HG02588 (cell line): ENCODE measurements around the gene UNC5A.

ENCODE experiments used
- ATAC-seq: cut with Tn5 transposase; IDR thresholded peaks from one replicate; pipeline ENCODE4 v1.9.1; 2021; ENCODE audit warnings: mild to moderate bottlenecking, moderate library complexity; ENCODE audit not compliant: unreplicated experiment

UNC5A gene

GRCh38 chr5:176810081-176810597, at the start of gene UNC5A:
Gene UNC5A, plus strand, starts transcription at chr5:176810559. Its CDS starts 192 bp downstream, at chr5:176810751.
- ATAC-seq, result no peak

DNA sequence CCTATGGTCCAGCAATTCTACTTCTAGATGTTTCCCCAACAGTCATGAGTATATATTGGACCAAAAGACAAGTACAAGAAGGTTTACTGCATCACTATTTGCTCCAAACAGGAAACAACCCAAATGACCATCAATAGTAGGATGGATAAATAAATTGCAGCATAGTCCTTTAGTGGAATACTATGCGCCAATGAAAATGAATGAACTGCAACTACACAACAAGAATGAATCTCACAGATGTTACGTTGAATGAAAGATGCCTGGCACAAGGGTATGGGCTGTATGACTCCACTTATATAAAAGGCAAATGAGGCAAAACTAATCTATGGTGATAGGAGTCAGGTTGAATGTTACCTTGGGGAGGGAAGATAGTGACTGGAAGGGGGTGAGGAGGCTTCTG, 48.6 kb upstream of the UNC5A start:
- ATAC-seq, result no peak

DNA sequence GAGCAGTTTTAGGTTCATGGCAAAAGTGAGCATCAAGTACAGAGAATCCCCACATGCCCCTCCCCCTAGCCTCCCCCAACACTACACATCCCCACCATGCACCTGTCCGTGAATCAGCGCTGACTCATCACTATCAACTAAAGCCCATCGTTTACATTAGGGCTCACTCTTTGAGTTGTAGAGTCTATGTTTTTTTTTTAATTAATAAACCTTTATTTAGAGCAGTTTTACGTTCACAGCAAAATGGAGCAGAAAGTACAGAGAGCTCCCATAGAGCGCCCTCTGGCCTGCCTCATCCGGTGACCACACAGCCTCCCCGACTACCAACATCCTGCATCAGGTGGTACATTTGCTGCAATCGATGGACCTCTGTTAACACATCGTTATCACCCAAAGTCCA, 47.9 kb upstream of the UNC5A start:
- ATAC-seq, result no peak

DNA sequence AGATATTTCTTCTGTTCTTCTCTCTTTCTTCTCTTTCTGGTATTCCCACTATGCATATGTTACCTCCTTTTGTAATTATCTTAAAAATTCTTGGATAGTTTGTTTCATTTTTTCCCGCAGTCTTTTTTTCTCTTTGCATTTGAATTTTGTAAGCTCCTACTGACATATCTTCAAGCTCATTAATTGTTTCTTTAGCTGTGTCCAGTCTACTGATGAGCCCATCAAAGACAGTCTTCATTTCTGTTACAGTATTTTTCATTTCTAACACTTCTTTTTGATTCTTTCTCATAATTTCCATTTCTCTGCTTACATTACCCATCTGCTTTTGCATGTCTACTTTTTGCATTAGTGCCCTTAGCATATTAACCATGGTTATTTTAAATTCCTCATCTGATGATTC, 44.7 kb upstream of the UNC5A start:
- ATAC-seq, result no peak

GRCh38 chr5:176768174-176768970, 42.0 kb upstream of the UNC5A start:
- no peak for ATAC-seq

- ATAC-seq, result no peak
These were observed 40.4 kb upstream of the UNC5A start for GRCh38 chr5:176769911-176770310.

DNA sequence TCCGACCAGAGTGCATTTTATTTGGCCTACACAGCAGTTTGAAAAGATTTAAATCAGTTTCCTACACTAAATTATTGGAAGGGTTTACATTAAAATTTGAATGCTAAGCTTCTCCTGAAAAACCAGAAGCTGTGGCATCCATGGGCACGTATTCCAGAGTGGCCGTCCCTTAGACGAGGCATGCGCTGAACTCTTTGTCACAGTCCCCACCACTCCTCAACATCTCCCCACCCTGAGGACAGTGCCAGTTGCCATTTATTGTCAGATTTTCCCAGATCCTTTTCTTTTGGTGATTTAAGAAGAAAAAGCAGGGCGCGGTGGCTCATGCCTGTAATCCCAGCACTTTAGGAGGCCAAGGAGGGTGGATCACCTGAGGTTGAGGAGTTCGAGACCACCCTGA, 39.9 kb upstream of the UNC5A start:
- ATAC-seq, result no peak

- no peak for ATAC-seq
These were observed 39.1 kb upstream of the UNC5A start for GRCh38 chr5:176771102-176771845.

- ATAC-seq, result no peak
These were observed 37.8 kb upstream of the UNC5A start for GRCh38 chr5:176772271-176773210.

DNA sequence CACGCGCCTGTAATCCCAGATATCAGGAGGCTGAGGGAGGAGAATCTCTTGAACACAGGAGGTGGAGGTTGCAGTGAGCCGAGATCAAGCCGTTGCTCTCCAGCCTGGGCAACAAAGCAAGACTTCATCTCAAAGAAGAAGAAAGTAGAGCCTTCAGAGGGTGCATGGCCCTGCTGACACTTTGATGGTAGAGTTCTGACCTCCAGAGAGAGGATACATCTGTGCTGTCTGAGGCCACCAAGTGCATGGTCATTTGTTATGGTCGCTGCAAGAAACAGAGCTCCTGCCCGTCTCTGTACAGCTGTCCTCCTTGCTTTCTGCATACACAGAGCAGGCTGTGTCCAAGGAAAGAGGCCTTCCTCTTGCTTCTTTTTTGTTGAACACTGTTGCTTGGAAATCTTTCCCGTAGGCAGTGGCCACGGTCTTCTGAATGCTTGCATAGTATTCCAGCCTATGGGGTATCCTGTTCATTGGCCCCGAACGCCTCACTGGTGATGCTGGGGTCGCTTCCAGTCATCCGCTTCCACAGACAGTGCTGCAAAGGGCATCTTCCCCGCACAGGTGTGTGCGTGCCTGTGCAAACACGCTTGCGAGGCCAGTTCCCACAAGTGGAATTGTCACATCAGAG, 36.8 kb upstream of the UNC5A start:
- ATAC-seq, result no peak

DNA sequence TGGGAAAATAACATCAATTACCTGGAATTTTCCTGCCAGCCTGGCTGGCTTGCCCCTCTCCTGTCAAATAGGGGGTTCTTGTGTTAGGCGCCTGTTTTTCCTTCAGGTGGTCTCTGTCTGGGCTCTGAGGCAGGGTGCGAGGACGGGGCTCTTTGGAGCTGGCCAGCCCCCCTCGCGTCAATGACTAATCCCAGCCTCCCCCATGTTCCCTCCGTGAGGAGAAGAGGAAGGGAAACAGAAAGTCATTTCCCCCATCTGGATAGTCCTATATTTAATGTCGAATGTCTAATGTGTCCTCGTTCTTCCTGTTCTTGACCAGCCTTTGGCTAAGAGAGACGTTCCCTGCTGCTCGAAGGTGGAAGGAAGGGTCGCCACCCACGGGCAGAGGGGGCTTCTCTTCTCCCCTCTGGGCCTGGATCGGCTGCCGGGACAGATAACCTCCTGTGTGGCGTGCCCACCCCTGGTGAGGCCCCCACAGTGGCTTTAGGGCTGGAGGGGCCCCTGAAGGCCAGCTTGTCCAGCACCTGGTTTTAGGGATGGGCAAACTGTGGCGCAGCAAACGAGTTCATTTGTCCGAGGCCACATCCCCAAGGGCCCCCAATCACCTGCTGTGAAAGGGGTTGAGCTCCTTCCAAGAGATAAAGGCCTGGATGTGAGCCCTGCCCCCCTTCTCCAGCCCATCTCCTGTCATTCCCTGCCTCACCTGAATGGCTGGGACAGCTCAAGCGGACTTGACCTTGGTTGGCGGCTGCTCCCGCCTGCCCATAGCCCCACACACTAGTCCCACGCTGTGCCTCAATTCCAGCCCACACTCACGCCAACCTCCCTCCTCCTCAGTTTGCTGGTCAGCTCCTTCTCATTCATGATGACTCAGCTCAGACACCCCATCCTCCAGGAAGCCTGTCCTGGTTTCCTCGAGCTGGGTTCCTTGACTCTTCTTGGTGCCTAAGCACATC, 35.9 kb upstream of the UNC5A start:
- no peak for ATAC-seq

- ATAC-seq, result no peak
These were observed 35.0 kb upstream of the UNC5A start for GRCh38 chr5:176775409-176775808.

DNA sequence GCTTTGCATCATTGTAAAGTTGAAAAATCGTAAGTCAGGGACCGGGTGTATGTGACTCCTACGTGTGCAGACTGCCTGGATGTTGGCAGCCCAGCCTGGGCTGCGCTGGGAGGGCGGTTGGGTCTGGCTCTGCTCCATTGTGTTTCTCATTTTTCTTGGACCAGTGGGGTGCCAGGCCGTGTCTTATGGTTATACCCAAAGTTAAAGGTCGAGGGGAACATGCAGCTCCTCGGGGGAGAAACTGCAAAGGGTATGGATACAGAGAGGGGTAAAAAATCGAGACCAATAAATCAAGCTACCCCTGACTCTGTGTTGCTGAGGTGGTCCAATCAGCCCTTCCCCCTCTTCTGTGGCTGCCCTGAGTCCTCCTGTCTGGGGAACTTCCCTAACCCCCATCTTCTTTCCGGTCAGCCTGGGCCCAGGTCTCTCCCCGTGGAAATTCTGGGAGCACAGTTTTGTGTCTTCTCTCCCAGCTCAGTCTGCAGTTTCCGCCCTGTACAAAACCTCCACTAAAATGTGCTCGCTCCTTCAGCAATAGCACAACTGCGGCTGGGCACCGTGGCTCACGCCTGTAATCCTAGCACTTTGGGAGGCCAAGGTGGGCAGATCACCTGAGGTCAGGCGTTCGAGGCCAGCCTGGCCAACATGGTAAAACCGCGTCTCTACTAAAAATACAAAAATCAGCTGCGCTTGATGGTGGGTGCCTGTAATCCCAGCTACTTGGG, 34.1 kb upstream of the UNC5A start:
- no peak for ATAC-seq

DNA sequence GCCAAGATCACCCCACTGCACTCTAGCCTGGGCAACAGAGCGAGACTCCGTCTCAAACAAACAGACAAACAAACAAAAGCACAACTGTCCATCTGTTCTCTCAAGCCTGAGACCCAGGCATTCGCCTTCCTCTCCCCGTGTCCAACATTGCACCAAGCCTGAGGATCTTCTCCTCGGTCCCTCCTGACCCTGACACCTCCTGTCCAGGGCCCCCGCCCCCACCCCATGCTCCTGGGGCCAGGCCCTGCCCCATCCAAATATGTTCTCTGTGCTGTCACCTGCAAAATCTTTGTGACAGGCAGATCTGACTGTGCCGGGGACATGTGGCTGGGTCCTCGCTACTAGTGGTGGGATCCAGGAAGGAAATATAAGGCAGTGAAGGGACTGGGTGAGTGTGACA, 33.4 kb upstream of the UNC5A start:
- no peak for ATAC-seq

- ATAC-seq, result no peak
These were observed 31.4 kb upstream of the UNC5A start for GRCh38 chr5:176778921-176779465.

DNA sequence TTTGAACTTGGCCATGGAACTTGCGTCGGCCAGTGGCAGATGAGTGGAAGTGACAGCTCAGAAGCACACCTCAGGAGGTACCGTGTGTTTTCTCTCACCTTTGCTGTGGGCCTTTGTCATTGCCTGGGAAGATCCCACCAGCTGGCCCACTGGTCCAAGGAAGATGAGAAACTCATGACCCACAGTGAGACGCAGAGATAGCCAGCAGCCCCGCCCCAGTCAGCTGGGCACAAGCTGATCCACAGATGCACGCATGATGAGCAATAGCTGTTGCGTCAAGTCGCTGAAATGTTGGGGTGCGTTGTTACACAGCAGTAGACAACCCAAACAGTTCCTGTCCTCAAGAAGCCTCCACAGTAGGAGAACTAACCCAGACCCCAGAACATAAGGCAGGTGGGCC, 30.8 kb upstream of the UNC5A start:
- no peak for ATAC-seq

- no peak for ATAC-seq
These were observed 29.9 kb upstream of the UNC5A start for GRCh38 chr5:176780176-176781053.

GRCh38 chr5:176781054-176781375, 29.3 kb upstream of the UNC5A start:
- no peak for ATAC-seq
